Inferior parietal cortex (tissue), 1 donor: ENCODE results near the gene GMPPB.
"Not testable (repeated sequence)": the region's sequence is repeated elsewhere in the genome, so short reads cannot be mapped to it uniquely, and the experiment has no call there.

Experiments used
- DNase-seq: peaks from one replicate; pipeline ENCODE4 v3.0.0-alpha.2; 2016; ENCODE audit errors: extremely low spot score

The GMPPB gene

GRCh38 chr3:49723628-49724551, at the start of gene GMPPB:
TSS of gene GMPPB (minus strand) at chr3:49723951. CDS start at chr3:49723726, 225 bp downstream.
- DNase-seq: peak; percentile 95

GRCh38 chr3:49772703-49773102, 49.0 kb upstream of the GMPPB start:
- DNase-seq: no peak

- no peak for DNase-seq
These were observed 47.7 kb upstream of the GMPPB start for GRCh38 chr3:49771340-49771938.

GRCh38 chr3:49769926-49770325, 46.2 kb upstream of the GMPPB start:
- no peak for DNase-seq

GRCh38 chr3:49769286-49769915, 45.6 kb upstream of the GMPPB start:
- DNase-seq: no peak

GRCh38 chr3:49763981-49764380, 40.2 kb upstream of the GMPPB start:
- DNase-seq: no peak

GRCh38 chr3:49761661-49762060, 37.9 kb upstream of the GMPPB start:
- no peak for DNase-seq

GRCh38 chr3:49759226-49759625, 35.5 kb upstream of the GMPPB start:
- no peak for DNase-seq

- no peak for DNase-seq
These were observed 33.4 kb upstream of the GMPPB start for GRCh38 chr3:49757197-49757596.

- no peak for DNase-seq
These were observed 32.3 kb upstream of the GMPPB start for GRCh38 chr3:49756036-49756435.

- no peak for DNase-seq
These were observed 30.8 kb upstream of the GMPPB start for GRCh38 chr3:49754536-49754935.

- no peak for DNase-seq
These were observed 27.8 kb upstream of the GMPPB start for GRCh38 chr3:49751501-49751900.

GRCh38 chr3:49750056-49750455, 26.3 kb upstream of the GMPPB start:
- DNase-seq: no peak

- DNase-seq: not testable (repeated sequence)
These were observed 25.1 kb upstream of the GMPPB start for GRCh38 chr3:49748874-49749273.

- DNase-seq: no peak
These were observed 24.2 kb upstream of the GMPPB start for GRCh38 chr3:49747792-49748480.

- no peak for DNase-seq
These were observed 22.2 kb upstream of the GMPPB start for GRCh38 chr3:49745986-49746385.

- DNase-seq: no peak
These were observed 16.7 kb upstream of the GMPPB start for GRCh38 chr3:49740427-49740826.

GRCh38 chr3:49738067-49738713, 14.4 kb upstream of the GMPPB start:
- no peak for DNase-seq

- no peak for DNase-seq
These were observed 11.0 kb upstream of the GMPPB start for GRCh38 chr3:49734752-49735151.

- DNase-seq: no peak
These were observed 9.8 kb upstream of the GMPPB start for GRCh38 chr3:49733551-49733950.

GRCh38 chr3:49732597-49732996, 8.8 kb upstream of the GMPPB start:
- no peak for DNase-seq
